AG04449 (cell line): Measurements from ENCODE around the gene ZFR.

Experiments used
- CTCF ChIA-PET: fragments of 350-600 bp; formaldehyde crosslinking; extraction: SDS; loops from one replicate; lab custom pipeline; 2021; ENCODE audit warnings: antibody characterized with exemption; lab: Yijun Ruan, JAX
- POLR2A ChIA-PET: fragments of 400-600, 350-600 bp; formaldehyde crosslinking; extraction: SDS; loops from one replicate; lab custom pipeline; 2020; ENCODE audit warnings: antibody characterized with exemption, inconsistent platforms; lab: Yijun Ruan, JAX
- DNase-seq: peaks from one replicate; pipeline ENCODE4 v3.0.0-alpha.2; 2010; ENCODE audit warnings: low read depth, low spot score
- H3K4me3 ChIP-seq: 2 replicates; pipeline ENCODE4 v1.5.1; 2011; ENCODE audit warnings: low read depth, mild to moderate bottlenecking, control low read depth, low read length
- TF ChIP-seq, protein P1 (sequence below): IDR thresholded peaks from one replicate; pipeline ENCODE4 v1.5.1; 2011; ENCODE audit warnings: mild to moderate bottlenecking, moderate library complexity, low read length, control low read depth, inconsistent platforms; ENCODE audit not compliant: insufficient read depth; ENCODE audit errors: missing control alignments

ZFR gene

DNA sequence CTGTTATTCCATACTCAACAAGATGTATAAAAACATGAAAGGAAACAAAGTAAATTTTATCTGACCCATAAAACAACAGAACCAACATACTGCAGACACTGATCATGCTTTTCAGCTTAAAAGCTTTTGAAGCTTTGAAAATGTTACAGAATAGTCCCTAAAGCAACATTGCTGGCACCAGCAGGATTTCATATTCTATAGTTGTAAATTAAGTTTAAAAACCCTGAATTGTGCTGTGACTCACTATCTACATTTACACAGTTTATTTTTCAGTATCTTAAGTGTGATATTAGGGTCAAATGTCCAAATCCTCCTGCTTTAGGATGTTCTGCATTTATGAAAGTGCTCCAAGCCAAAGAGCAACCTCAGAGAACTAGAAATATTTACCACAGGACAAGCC lies 59.9 kb downstream of the ZFR start:
- no peak overlapping the region for H3K4me3 ChIP-seq
- TF ChIP-seq, protein P1, sequence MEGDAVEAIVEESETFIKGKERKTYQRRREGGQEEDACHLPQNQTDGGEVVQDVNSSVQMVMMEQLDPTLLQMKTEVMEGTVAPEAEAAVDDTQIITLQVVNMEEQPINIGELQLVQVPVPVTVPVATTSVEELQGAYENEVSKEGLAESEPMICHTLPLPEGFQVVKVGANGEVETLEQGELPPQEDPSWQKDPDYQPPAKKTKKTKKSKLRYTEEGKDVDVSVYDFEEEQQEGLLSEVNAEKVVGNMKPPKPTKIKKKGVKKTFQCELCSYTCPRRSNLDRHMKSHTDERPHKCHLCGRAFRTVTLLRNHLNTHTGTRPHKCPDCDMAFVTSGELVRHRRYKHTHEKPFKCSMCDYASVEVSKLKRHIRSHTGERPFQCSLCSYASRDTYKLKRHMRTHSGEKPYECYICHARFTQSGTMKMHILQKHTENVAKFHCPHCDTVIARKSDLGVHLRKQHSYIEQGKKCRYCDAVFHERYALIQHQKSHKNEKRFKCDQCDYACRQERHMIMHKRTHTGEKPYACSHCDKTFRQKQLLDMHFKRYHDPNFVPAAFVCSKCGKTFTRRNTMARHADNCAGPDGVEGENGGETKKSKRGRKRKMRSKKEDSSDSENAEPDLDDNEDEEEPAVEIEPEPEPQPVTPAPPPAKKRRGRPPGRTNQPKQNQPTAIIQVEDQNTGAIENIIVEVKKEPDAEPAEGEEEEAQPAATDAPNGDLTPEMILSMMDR, result no peak
- ChIA-PET CTCF (interaction anchor here (1.0 to 1.9 kb wide), 2 partner anchors 9 to 16 kb away, joined by 3 read pairs; no protein-coding TSS in a partner anchor), POLR2A (no interaction called here)
- no peak for DNase-seq

DNA sequence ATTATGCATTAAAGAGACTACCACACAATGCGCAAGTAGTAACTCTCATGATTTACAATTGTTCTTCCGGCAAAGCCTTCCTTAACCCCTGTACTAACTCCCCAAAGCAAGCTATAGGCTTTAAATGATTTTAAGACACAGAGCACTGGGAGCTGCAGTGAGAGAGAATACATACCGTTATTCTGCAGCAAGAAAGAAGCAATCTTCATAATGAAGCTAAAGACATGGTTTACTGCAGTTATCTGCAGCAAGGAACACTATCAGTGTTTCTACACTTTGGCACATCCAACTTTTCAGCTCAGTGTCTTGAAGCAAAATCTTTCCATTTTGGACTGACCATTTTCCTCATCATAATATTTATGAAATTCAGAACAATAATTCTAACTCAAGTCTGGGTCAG lies 61.0 kb downstream of the ZFR start:
- no peak for DNase-seq

DNA sequence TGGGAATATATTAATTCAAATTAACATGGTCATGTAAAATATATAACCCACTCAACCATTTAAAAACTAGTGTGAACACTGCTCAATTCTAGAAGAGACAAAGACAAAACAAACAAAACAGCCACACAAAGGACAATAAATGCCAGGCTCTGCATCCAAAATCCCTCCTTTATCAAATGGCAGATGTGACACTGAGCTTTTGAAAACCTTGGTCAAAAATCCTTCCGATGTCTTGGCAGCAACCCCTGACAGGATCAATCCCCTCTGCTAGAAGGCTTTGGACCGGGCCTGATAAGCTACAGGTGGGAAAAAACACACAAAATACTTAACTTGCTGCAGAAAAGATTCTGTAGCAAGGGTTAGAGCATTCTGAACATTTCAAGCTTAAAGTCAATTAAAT lies 61.5 kb downstream of the ZFR start:
- POLR2A ChIA-PET, result no interaction called here
- no peak overlapping the region for H3K4me3 ChIP-seq
- CTCF ChIA-PET, result interaction anchor here (1.0 to 1.9 kb wide), 3 partner anchors 18 to 207 kb away, joined by 3 to 5 read pairs (median 5); no protein-coding TSS in a partner anchor
- no peak for DNase-seq
- TF ChIP-seq, protein P1, result no peak

More for the DNA sequence above, 61.0 kb downstream of the ZFR start:
- ChIA-PET CTCF (interaction anchor here (1.0 to 1.9 kb wide), 4 partner anchors 8 to 206 kb away, joined by 3 to 5 read pairs (median 4); no protein-coding TSS in a partner anchor), POLR2A (no interaction called here)
- TF ChIP-seq, protein P1, result no peak
- no peak overlapping the region for H3K4me3 ChIP-seq

DNA sequence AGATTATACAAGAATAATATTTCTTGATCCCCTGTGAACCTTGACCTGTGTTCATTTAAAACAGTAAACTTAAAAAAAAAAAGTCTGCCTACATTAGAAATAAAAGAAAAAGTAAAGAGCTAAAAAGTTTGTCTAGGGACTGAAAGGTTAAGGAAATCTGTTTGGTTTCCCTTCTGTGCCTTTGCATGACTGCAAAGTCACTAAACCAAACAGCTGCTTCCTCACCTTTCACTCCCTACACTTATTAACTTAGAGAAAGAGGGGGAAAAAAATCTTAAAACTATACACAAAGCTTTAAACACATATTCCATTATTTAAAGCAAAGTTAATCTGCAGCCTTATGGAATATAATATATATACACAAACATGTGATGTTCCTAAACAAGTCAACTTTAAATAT lies 65.1 kb downstream of the ZFR start:
- TF ChIP-seq, protein P1, result no peak
- CTCF ChIA-PET, result interaction anchor here (1.2 to 2.7 kb wide), 2 partner anchors 15 to 147 kb away, joined by 6 to 12 read pairs; no protein-coding TSS in a partner anchor

DNA sequence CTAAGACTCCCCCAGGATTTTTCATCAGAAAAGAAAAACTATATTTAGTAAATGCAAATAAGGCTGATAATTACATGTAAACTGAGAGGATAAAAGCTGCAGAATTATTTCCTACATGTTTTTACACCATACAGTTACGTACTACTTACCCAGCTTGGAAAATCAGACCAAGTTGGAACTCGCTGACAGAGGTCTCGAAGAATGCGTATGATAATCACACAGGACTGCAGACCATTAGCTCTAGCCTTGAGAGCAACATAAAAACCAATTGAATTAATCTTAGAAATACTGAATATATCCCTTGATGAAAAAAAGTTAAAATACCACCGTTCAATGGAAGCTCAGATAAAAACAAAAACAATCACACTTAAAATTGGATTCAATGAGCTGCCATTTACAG lies 65.6 kb downstream of the ZFR start:
- no peak overlapping the region for H3K4me3 ChIP-seq
- ChIA-PET CTCF (interaction anchor here (1.2 to 2.7 kb wide), 2 partner anchors 14 to 146 kb away, joined by 6 to 12 read pairs; no protein-coding TSS in a partner anchor), POLR2A (no interaction called here)
- TF ChIP-seq, protein P1, result no peak
- DNase-seq, result no peak

More for the DNA sequence above, 65.1 kb downstream of the ZFR start:
- no peak for DNase-seq
- no peak overlapping the region for H3K4me3 ChIP-seq
- POLR2A ChIA-PET, result no interaction called here

DNA sequence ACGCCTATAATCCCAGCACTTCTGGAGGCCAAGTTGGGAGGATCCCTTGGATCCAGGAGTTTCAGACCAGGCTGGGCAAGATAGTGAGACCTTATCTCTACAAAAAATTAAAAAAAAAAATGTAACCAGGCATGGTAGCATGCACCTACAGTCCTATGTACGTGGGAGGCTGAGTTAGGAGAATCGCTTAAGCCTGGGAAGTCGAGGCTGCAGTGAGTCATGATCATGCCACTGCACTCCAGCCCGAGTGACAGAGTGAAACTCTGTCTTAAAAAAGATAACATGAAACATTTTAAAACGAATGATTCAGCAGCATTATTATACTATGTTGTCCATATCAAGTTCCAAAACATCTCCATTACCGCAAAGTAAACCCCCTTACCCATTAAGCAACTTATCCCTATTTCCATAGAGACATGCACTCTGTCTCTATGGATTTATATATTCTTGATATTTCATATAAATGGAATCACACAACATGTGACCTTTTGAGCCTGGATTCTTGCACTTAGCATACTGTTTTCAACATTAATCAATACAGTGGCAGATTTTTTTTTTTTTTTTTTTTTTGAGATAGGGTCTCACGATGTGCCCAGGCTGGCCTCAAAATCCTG lies 74.9 kb downstream of the ZFR start:
- no peak overlapping the region for H3K4me3 ChIP-seq
- TF ChIP-seq, protein P1, result no peak
- DNase-seq, result no peak
- ChIA-PET CTCF (no interaction called here), POLR2A (no interaction called here)
